GM12891 (cell line): Measurements from ENCODE around the gene TMCC1.

Experiments used
- POLR2A ChIP-seq: IDR thresholded peaks from 2 replicates; pipeline ENCODE4 v1.6.1; 2011; ENCODE audit warnings: low read depth, low read length, control low read depth
- POLR2AphosphoS5 ChIP-seq: IDR thresholded peaks from 2 replicates; pipeline ENCODE4 v1.6.1; 2011; ENCODE audit warnings: low read depth, low read length, control low read depth
- TAF1 ChIP-seq: IDR thresholded peaks from 2 replicates; pipeline ENCODE4 v1.6.1; 2011; ENCODE audit warnings: low read depth, low read length, control low read depth

- TF ChIP-seq POLR2AphosphoS5 (no peak), TAF1 (no peak), POLR2A (no peak)
Measured at GRCh38 chr3:129834580-129834979, 58.9 kb downstream of the TMCC1 start.
